Cardiac atrium fibroblast (primary cell): ENCODE results near the gene TAPBPL. TPM values are rescaled to one million over a fixed set of nuclear protein-coding genes. Genes with fewer than 3 reads are reported as not detected.

Source experiments
- total RNA-seq: library from RNA; depleted of rRNA; stranded (reverse); fragments of >200 nt; gene quantifications from 2 replicates; pipeline ENCODE4 v1.2.3, GENCODE V29; 2015

Gene TAPBPL, protein sequence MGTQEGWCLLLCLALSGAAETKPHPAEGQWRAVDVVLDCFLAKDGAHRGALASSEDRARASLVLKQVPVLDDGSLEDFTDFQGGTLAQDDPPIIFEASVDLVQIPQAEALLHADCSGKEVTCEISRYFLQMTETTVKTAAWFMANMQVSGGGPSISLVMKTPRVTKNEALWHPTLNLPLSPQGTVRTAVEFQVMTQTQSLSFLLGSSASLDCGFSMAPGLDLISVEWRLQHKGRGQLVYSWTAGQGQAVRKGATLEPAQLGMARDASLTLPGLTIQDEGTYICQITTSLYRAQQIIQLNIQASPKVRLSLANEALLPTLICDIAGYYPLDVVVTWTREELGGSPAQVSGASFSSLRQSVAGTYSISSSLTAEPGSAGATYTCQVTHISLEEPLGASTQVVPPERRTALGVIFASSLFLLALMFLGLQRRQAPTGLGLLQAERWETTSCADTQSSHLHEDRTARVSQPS
- 12.6 and 19.3 TPM in 2 replicates for total RNA-seq

DNA sequence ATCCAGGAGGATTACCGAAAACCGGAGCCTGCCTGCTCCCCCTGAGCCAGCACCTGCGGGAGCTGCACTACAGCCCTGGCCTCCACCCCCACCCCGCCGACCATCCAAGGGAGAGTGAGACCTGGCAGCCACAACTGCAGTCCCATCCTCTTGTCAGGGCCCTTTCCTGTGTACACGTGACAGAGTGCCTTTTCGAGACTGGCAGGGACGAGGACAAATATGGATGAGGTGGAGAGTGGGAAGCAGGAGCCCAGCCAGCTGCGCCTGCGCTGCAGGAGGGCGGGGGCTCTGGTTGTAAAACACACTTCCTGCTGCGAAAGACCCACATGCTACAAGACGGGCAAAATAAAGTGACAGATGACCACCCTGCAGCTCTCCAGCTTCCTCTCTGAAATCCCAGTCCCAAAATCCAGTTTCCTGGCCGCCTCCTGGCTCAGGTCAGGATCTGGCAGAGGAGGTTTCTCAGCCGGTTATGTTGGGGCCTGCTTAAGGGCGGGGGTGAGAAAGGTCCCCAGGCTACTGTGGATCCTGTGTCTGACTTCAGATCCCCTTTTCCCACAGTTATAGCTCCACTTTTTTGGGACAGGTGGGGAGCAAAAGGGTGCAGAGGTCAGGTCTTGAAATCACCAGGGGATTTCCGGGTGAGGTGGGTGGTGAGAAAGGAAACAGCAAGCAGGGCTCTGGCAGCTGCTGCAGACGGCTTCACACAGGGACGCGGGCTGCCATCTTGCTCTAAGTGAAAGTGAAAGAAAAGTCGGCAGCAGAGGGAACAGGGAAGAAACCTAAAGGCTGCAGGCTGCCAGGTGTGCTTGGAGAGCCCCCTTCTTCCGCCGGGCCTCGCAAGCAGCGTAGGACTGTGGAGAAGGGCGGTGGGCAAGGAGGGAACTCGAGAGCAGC is at the start of gene TAPBPL:
Gene TAPBPL (plus strand): TSS at position 695 of the 897 bp plus-strand sequence. CDS start 207 bp downstream, outside the sequence.

DNA sequence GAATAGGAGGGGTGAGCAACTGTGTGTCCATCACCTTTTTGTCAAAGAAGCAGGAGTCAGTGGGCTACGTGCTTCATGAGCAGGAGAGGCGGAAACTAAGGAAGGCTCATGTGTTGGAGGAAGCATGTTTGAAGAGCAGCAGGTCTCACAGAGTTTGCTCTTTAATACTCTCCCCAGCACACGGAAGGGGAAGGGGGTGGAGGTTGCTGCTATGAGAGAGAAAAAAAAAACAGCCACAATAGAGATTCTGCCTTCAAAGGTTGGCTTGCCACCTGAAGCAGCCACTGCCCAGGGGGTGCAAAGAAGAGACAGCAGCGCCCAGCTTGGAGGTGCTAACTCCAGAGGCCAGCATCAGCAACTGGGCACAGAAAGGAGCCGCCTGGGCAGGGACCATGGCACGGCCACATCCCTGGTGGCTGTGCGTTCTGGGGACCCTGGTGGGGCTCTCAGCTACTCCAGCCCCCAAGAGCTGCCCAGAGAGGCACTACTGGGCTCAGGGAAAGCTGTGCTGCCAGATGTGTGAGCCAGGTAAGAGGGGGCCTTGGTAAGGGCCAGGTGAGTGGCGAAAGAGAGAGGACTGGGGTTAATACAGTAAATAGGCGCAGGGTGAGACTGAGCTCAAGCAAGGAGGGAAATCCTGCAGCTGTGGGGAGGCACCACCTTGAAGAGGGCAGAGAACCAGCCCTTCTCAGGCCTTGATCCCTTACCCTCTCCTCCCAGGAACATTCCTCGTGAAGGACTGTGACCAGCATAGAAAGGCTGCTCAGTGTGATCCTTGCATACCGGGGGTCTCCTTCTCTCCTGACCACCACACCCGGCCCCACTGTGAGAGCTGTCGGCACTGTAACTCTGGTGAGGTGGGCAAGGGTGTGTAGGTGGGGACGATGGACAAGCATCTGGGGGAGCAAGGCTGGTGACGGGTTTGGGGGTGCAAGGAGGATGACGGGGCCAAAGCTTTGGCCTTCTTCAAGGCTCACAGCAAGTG is 6.8 kb upstream of the TAPBPL start, which contains the start of gene CD27:
Gene CD27 (plus strand): TSS at position 252 of the 985 bp plus-strand sequence. CDS start 141 bp downstream, at position 393.

DNA sequence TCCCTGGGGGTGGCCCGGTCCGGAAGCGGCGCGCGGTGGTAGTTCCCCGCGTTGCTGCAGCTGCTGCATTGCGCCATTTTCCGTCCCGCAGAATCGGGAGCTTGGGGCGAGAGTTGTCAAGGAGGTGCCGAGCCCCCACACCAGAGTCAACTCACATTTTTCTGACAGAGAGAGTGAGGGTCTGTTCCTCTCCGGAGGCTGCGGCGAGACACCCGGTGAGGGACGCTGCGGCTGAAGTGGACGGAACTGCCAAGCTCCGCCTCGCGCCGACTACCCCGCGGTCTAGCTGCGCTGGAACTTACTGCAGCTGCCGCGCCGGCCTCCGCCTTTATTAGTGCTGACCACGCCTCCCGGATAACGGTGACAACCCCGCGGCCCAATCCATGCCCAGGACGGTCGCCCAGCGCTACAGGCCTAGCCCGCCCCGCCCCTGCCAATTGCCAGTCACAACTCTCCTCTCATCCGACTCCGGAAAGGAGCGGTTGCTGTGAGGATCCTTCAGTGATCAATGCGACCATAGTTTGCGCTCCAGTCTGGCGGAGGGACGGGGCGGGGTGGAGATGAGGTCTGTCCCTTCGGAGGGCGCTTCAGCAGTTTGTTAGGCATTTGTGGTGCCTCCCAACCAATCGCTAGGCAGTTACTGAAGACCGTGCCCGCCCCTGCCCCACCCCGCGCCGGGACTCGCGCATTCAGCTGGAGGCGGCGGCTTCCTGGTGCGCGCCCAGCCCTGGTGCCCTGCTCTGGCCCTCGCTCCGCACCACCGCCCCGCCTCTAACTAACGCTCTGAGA is 18.7 kb downstream of the TAPBPL start, which contains the start of gene VAMP1:
Gene VAMP1 (minus strand): TSS at position 303 of the 789 bp plus-strand sequence. CDS start 146 bp downstream, at position 157.

DNA sequence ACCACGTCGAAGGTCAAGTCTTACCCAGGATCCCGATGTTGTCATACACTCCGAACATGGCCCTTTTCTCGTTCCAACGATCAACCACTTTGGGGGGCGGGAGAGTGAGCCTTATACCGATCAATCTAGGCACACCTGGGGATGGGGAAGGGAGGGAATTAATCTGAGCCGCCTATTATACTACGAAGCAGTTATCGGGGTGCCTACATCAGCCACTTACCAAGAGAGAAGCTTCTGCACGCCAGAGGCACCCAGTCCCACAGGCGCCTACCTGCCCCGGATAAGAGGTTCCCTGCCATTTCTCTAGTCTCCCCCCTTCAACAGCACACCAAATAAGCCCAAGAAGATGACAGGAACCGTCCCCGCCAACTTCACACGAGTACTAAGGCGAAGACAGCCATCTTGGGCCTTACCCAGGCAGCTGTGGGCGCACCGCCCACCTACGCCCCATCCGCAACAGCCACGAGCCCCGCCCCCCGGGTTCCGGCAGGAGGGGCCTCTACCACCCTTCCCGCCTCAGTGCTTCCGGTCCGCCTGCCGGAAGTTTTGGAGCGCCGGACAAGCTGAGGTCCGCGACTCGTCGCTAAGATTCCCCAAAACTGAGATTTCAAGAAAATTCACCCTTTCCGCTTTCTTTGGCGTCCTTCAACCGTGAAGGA is 41.1 kb downstream of the TAPBPL start, which contains the start of gene MRPL51:
Gene MRPL51 (minus strand): TSS at position 425 of the 659 bp plus-strand sequence. CDS start 126 bp downstream, at position 299.

DNA sequence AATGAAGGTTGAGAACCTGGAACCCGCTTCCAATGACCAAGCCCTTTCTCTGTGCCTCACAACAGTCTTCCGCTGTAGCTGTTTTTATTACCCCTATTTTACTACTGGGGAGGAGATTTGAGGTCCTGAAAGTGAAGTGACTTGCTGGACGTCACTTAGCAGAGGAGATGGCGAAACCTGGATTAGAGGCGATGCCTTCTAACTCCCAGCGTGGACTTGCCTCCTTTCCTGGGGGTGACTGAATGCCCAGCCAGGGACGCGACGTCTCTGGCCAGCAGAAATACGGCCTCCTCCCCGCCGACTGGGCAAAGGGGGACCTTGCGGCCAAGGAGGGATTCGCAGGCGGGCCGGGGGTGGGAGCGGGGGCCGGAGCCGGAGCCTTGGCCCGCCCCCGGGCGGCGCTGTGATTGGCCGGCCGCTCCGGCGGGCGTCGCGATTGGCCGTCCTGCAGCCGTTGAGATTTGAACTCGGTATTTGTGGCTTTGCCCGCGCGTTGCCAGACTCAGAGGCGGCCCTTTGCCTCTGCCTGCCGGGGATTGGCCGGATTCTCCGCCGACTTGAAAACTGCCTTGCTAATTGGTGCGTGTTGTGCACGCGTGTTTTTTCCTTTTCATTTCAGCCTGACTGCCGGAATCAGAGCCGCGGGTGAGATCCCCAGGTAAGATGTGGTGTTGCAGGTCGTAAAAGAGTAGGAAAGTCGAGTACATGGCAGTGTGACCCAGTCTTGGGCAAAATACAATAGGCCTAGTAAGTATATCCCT is 41.8 kb downstream of the TAPBPL start, which contains the start of gene NCAPD2:
Gene NCAPD2 (plus strand): TSS at position 606 of the 761 bp plus-strand sequence. CDS start 997 bp downstream, outside the sequence.

Other genes starting within 250 kb of the TAPBPL start
- gene PLEKHG6, start 141.4 kb upstream of the TAPBPL start, total RNA-seq, result 0.16 TPM in 1 of 2 replicates, not detected in the other
- 432 and 524 TPM in 2 replicates for gene TNFRSF1A, start 110.0 kb upstream of the TAPBPL start, total RNA-seq
- gene SCNN1A, start 76.5 kb upstream of the TAPBPL start, total RNA-seq, result under 0.01 and 2.6 TPM in 2 replicates
- gene LTBR, start 67.9 kb upstream of the TAPBPL start, total RNA-seq, result 203 and 232 TPM in 2 replicates
- not detected in 2 replicates for gene CD27, start 7.1 kb upstream of the TAPBPL start, total RNA-seq
- 3.1 and 3.8 TPM in 2 replicates for gene VAMP1, start 18.6 kb downstream of the TAPBPL start, total RNA-seq
- 46.6 and 82.8 TPM in 2 replicates for gene MRPL51, start 41.2 kb downstream of the TAPBPL start, total RNA-seq
- gene NCAPD2, start 42.1 kb downstream of the TAPBPL start, total RNA-seq, result 19.9 and 26.5 TPM in 2 replicates
- 11,290 and 11,537 TPM in 2 replicates for gene GAPDH, start 82.5 kb downstream of the TAPBPL start, total RNA-seq
- gene IFFO1, start 104.0 kb downstream of the TAPBPL start, total RNA-seq, result 11.7 and 12.3 TPM in 2 replicates
- 20.1 and 27.1 TPM in 2 replicates for gene NOP2, start 116.2 kb downstream of the TAPBPL start, total RNA-seq
- 144 and 191 TPM in 2 replicates for gene CHD4, start 155.3 kb downstream of the TAPBPL start, total RNA-seq
- gene LPAR5, start 183.9 kb downstream of the TAPBPL start, total RNA-seq, result not detected in 2 replicates
- gene ACRBP, start 195.4 kb downstream of the TAPBPL start, total RNA-seq, result 0.32 TPM in 1 of 2 replicates, not detected in the other
- 20.8 and 26.9 TPM in 2 replicates for gene ING4, start 211.1 kb downstream of the TAPBPL start, total RNA-seq
- 25.1 and 33.4 TPM in 2 replicates for gene ZNF384, start 237.3 kb downstream of the TAPBPL start, total RNA-seq
- gene PIANP, start 248.8 kb downstream of the TAPBPL start, total RNA-seq, result not detected in 2 replicates